Tibial artery (tissue), 4 donors: ENCODE results near the gene ZNF57.
A peak's percentile ranks its signal among the peaks of the same experiment; 100 is the strongest.
"Not testable (repeated sequence)": the region's sequence is repeated elsewhere in the genome, so short reads cannot be mapped to it uniquely, and the experiment has no call there.

Experiments used
- DNase-seq, 2 donors: peaks; one replicate each; pipeline ENCODE4 v3.0.0-alpha.2; 2019
- H3K27ac ChIP-seq, 2 donors: fragments of 200-600 bp; sonication (generic) in 1 of 2; 1 replicate in 1 of 2; 2 replicates in 1 of 2; pipeline ENCODE4 v1.5.1; 2018 to 2019; ENCODE audit warnings: mild to moderate bottlenecking in 1 of 2
- H3K27me3 ChIP-seq, 2 donors: fragments of 200-600 bp; sonication (generic) in 1 of 2; one replicate each; pipeline versions ENCODE4 v1.5.1 to v1.6.0; 2016 to 2019
- H3K36me3 ChIP-seq, 3 donors: fragments of 200-600 bp; sonication (generic) in 2 of 3; one replicate each; pipeline ENCODE4 v1.5.1; 2016 to 2019; ENCODE audit warnings: mild to moderate bottlenecking in 2 of 3
- H3K4me1 ChIP-seq, 4 donors: fragments of 200-600 bp; sonication (generic) in 2 of 4; 1 replicate in 3 of 4; 2 replicates in 1 of 4; pipeline ENCODE4 v1.5.1; 2016 to 2019
- H3K4me3 ChIP-seq, 2 donors: fragments of 200-600 bp; sonication (generic) in 1 of 2; 1 replicate in 1 of 2; 2 replicates in 1 of 2; pipeline ENCODE4 v1.5.1; 2018 to 2019; ENCODE audit warnings: mild to moderate bottlenecking in 2 of 2
- H3K9me3 ChIP-seq, 3 donors: fragments of 200-600 bp; sonication (generic) in 1 of 3; one replicate each; pipeline ENCODE4 v1.5.1; 2016 to 2019
- intact Hi-C: fragments of 100-400 bp; cut with DNase I; formaldehyde crosslinking; loops from one replicate; pipeline ENCODE4 v1.15.0; 2023; ENCODE audit warnings: low total_unique reads
- TF ChIP-seq, protein P1 (sequence below), 2 experiments: fragments of 200-600 bp in 1 of 2; fragments of 450-650 bp in 1 of 2; IDR thresholded peaks; one replicate each; pipeline ENCODE4 v1.5.1; 2017 to 2019; ENCODE audit warnings: antibody characterized with exemption in 2 of 2, mild to moderate bottlenecking in 1 of 2, moderate library complexity in 1 of 2

ZNF57 gene

DNA sequence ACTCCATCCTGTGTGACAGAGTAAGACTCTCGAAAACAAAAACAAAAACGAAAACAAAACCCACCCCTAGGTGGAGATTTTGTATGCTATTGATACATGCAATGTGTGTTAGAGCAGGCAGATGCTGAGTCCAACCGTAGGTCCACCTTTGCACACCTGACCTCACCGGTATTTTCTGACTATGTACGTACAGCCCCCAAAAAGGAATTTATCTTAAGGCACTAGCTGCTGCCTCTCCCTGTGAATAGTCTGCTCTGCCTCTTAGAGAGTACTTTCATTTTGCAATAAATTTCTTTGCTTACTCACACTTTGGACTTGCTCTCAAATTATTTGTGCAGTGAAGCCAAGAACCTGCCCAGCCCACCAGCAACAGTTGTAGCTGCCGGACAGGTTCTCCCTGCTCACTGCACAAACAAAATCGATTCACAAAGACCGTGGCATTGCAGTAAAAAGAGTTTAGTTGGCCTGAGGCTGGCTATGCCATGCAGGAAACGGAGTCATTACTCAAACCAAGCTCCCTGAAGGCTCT, 52.3 kb downstream of the ZNF57 start:
- intact Hi-C loops = loop anchor here (5.0 kb wide), 1 partner anchor 209 kb away; no protein-coding TSS in a partner anchor
- DNase-seq = no peak
- Histone ChIP-seq H3K27me3 (peaks cover 0 to 12% of the 10 kb centered on the region in 2 donors), H3K27ac (no peak overlapping the region), H3K9me3 (no peaks in the 10 kb centered on the region), H3K36me3 (no peaks in the 10 kb centered on the region), H3K4me3 (no peak overlapping the region), H3K4me1 (peaks cover 0 to 13% (median 11%) of the 10 kb centered on the region in 4 donors)
- TF ChIP-seq, protein P1, sequence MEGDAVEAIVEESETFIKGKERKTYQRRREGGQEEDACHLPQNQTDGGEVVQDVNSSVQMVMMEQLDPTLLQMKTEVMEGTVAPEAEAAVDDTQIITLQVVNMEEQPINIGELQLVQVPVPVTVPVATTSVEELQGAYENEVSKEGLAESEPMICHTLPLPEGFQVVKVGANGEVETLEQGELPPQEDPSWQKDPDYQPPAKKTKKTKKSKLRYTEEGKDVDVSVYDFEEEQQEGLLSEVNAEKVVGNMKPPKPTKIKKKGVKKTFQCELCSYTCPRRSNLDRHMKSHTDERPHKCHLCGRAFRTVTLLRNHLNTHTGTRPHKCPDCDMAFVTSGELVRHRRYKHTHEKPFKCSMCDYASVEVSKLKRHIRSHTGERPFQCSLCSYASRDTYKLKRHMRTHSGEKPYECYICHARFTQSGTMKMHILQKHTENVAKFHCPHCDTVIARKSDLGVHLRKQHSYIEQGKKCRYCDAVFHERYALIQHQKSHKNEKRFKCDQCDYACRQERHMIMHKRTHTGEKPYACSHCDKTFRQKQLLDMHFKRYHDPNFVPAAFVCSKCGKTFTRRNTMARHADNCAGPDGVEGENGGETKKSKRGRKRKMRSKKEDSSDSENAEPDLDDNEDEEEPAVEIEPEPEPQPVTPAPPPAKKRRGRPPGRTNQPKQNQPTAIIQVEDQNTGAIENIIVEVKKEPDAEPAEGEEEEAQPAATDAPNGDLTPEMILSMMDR (IDR thresholded peaks at IDR 0.05) = no peak

DNA sequence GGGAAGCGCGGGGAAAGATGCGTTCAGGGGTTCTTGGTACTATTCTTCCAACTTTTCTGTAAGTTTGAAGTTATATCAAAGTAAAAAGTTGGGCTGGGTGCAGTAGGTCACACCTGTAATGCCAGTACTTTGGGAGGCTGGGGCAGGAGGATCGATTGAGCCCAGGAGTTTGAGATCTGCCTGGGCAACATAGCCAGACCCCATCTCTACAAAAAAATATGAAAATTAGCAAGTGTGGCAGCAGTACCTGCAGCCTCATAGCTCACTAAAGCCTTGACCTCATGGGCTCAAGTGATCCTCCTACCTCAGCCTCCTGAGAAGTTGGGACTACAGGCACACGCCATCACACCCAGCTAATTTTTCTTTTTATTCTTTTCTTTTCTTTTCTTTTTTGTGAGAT, 56.4 kb downstream of the ZNF57 start:
- peaks cover 0 to 23% of the 10 kb centered on the region in 2 donors for H3K27me3 ChIP-seq
- no peak overlapping the region for H3K27ac ChIP-seq
- intact Hi-C loops = loop anchor here (5.0 kb wide), 1 partner anchor 160 kb away; no protein-coding TSS in a partner anchor

DNA sequence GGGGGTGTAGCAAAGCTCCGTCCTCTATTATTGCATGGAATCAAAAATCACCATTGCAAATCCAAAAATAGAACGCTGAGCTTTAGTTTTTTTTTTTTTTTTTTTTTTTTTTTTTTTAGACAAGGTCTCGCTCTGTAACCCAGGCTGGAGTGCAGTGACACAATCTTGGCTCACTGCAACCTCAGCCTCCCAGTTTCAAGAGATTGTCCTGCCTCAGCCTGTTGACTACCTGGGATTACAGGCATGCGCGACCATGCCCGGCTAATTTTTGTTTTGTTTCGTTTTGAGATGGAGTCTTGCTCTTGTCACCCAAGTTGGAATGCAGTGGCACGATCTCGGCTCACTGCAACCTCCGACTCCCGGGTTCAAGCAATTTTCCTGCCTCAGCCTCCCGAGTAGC, 59.4 kb downstream of the ZNF57 start:
- no peak overlapping the region for H3K27ac ChIP-seq
- H3K36me3 ChIP-seq = no peaks in the 10 kb centered on the region
- TF ChIP-seq, protein P1 (IDR thresholded peaks at IDR 0.05) = no peak
- H3K27me3 ChIP-seq = peaks cover 0 to 23% of the 10 kb centered on the region in 2 donors
- intact Hi-C loops = loop anchor here (5.0 kb wide), 1 partner anchor 342 kb away; no protein-coding TSS in a partner anchor
- H3K4me1 ChIP-seq = no peaks in the 10 kb centered on the region
- H3K9me3 ChIP-seq = no peaks in the 10 kb centered on the region
- DNase-seq = no peak
- no peak overlapping the region for H3K4me3 ChIP-seq

More for the DNA sequence above, 56.4 kb downstream of the ZNF57 start:
- no peak for DNase-seq
- no peaks in the 10 kb centered on the region for H3K9me3 ChIP-seq
- no peak overlapping the region for H3K4me3 ChIP-seq
- TF ChIP-seq, protein P1 (IDR thresholded peaks at IDR 0.05) = no peak
- no peaks in the 10 kb centered on the region for H3K36me3 ChIP-seq
- peaks cover 0 to 3% (median 0%) of the 10 kb centered on the region in 4 donors for H3K4me1 ChIP-seq

DNA sequence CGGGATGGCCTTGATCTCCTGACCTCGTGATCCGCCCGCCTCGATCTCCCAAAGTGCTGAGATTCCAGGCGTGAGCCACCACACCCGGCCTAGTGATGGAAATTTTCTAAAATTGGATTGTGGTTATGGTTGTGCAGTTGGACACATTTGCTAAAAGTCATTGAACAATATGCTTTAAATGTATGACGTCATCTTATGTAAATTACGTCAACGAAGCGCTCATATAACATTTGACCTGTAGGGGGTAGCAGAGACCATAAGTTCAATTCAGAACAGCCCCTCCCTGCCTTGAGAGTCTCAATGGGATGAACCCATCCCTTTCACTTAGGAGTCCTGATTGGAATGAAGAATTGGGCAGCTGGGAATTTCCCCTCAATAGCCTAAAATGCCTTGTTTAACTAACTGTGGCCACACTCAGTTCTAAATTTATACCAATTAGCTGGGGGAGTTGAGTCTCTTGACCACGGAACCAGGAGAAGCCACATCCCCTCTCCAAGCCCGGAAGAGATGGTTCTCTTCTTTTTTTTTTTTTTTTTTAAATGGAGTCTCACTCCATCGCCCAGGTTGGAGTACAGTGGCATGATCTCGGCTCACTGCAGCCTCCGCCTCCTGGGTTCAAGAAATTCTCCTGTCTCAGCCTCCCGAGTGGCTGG, 61.4 kb downstream of the ZNF57 start:
- H3K4me1 ChIP-seq = no peaks in the 10 kb centered on the region
- no peaks in the 10 kb centered on the region for H3K9me3 ChIP-seq
- H3K27ac ChIP-seq = no peak overlapping the region
- peak in 1 of 2 donors; percentile 53 for DNase-seq
- peaks cover 0 to 19% of the 10 kb centered on the region in 2 donors for H3K27me3 ChIP-seq
- intact Hi-C loops = loop anchor here (5.0 kb wide), 1 partner anchor 340 kb away; no protein-coding TSS in a partner anchor
- H3K36me3 ChIP-seq = no peaks in the 10 kb centered on the region
- H3K4me3 ChIP-seq = no peak overlapping the region
- TF ChIP-seq, protein P1 (IDR thresholded peaks at IDR 0.05) = peak; percentile 65 to 96

DNA sequence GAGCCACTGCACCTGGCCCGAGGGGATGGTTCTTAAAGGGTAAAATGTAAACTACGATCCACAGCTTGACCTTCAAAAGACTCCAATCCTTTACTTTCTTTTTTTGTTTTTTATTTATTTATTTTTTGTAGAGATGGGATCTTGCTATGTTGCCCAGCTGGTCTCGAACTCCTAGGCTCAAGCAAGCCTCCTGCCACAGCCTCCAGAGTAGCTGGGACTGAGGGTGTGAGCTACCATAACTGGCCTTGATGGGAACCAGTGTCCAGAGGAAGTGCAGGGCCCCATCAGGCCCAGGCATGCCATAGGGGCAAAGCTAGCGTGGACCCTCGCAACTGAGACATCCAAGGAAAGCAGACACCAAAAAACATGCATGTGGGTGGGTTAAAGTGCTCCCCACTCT, 62.4 kb downstream of the ZNF57 start:
- H3K9me3 ChIP-seq = no peaks in the 10 kb centered on the region
- no peak for DNase-seq
- TF ChIP-seq, protein P1 (IDR thresholded peaks at IDR 0.05) = no peak
- H3K36me3 ChIP-seq = no peaks in the 10 kb centered on the region
- intact Hi-C loops = loop anchor here (5.0 kb wide), 1 partner anchor 339 kb away; no protein-coding TSS in a partner anchor
- no peak overlapping the region for H3K27ac ChIP-seq
- H3K4me3 ChIP-seq = no peak overlapping the region
- peaks cover 0 to 19% of the 10 kb centered on the region in 2 donors for H3K27me3 ChIP-seq
- H3K4me1 ChIP-seq = no peaks in the 10 kb centered on the region

DNA sequence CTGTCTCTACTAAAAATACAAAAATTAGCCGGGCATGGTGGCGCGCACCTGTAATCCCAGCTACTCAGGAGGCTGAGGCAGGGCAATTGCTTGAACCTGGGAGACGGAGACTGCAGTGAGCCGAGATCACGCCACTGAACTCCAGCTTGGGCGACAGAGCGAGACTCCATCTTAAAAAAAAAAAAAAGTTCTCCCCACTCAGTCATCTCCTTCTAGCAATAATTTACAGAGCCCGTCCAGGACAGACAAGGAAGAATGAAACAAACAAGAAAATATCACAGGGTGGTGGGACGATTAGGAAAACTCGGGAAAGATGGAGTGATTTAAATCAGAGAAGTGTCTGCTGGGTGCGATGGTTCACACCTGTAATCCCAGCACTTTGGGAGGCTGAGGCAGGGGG, 62.9 kb downstream of the ZNF57 start:
- not testable (repeated sequence) for H3K4me3 ChIP-seq, H3K9me3 ChIP-seq, H3K4me1 ChIP-seq, H3K27ac ChIP-seq, DNase-seq, H3K36me3 ChIP-seq
- intact Hi-C loops = loop anchor here (5.0 kb wide), 1 partner anchor 339 kb away; no protein-coding TSS in a partner anchor
- H3K27me3 ChIP-seq = peaks cover 0 to 24% of the 10 kb centered on the region in 2 donors
